BLaER1 (cell line): ENCODE data around the gene KCNB1.

Experiments used
- H3K27ac ChIP-seq: shearing (Covaris generic); formaldehyde crosslinking; 2 replicates; pipeline ENCODE4 v1.8.1; 2022
- H3K27me3 ChIP-seq: shearing (Covaris generic); formaldehyde crosslinking; 2 replicates; pipeline ENCODE4 v1.8.1; 2022
- H3K36me3 ChIP-seq: shearing (Covaris generic); formaldehyde crosslinking; 2 replicates; pipeline ENCODE4 v1.8.1; 2022
- H3K4me1 ChIP-seq: shearing (Covaris generic); formaldehyde crosslinking; 2 replicates; pipeline ENCODE4 v1.8.1; 2022
- H3K4me2 ChIP-seq: shearing (Covaris generic); formaldehyde crosslinking; 2 replicates; pipeline ENCODE4 v1.8.1; 2022
- H3K4me3 ChIP-seq: shearing (Covaris generic); formaldehyde crosslinking; 2 replicates; pipeline ENCODE4 v1.8.1; 2022
- H3K9ac ChIP-seq: shearing (Covaris generic); formaldehyde crosslinking; 2 replicates; pipeline ENCODE4 v1.8.1; 2022
- H3K9me3 ChIP-seq: shearing (Covaris generic); formaldehyde crosslinking; 2 replicates; pipeline ENCODE4 v1.8.1; 2022
- H4K20me1 ChIP-seq: shearing (Covaris generic); formaldehyde crosslinking; 2 replicates; pipeline ENCODE4 v1.8.1; 2022
- Cebpa-rat ChIP-seq: shearing (Covaris generic); IDR thresholded peaks from 2 replicates; pipeline ENCODE4 v1.8.1; 2022

KCNB1 gene

DNA sequence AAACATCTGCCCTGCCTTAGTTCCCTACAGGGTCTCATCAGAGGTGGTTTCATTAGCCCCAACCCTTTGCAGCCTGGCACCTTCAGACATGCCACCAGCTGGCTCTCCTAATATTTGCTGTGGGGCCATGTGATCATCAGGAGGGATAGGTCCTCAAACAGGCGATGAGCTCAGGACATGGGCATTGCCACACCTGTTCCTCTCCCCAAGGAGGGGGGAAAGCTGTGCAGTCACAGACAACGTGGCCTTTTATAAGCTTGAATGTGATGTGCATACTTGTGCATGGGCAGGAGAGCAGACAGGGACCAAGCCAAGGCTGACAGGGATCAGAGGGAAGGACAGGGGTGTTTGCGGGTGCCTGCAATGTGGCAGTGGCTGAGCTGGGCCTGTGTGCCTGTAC, 125.8 kb downstream of the KCNB1 start:
- Histone ChIP-seq H3K4me1 (no peaks in the 10 kb centered on the region), H3K9ac (no peak overlapping the region), H3K27me3 (no peaks in the 10 kb centered on the region), H3K27ac (no peak overlapping the region), H3K4me2 (no peak overlapping the region), H3K9me3 (no peaks in the 10 kb centered on the region), H4K20me1 (no peaks in the 10 kb centered on the region), H3K36me3 (no peaks in the 10 kb centered on the region), H3K4me3 (no peak overlapping the region)
- no peak for TF ChIP-seq Cebpa-rat

DNA sequence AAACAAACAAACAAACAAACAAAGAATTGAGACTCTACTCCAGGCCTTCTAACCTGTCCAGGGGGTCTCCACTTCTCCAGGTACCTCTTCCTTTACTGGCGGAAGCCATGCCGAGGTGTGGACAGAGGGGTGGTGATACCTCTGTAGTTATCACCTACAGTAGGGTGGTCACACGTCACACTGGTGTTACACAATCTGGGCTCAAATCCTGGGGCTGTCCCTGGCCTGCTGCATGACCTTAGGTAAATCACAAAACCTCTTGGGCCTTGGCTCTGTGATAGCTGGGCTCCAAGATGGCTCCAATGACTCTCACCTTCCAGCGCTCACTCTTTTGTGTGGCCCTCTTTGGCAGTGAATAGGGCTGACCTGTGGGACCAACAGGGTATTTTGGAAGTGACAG, 127.8 kb downstream of the KCNB1 start:
- Histone ChIP-seq H3K9me3 (no peaks in the 10 kb centered on the region), H3K9ac (no peak overlapping the region), H3K27me3 (no peaks in the 10 kb centered on the region), H3K4me2 (no peak overlapping the region), H3K4me1 (no peaks in the 10 kb centered on the region), H3K27ac (no peak overlapping the region), H3K4me3 (no peak overlapping the region), H3K36me3 (no peaks in the 10 kb centered on the region), H4K20me1 (no peaks in the 10 kb centered on the region)
- no peak; the same call in 1 of the 2 replicates for TF ChIP-seq Cebpa-rat

DNA sequence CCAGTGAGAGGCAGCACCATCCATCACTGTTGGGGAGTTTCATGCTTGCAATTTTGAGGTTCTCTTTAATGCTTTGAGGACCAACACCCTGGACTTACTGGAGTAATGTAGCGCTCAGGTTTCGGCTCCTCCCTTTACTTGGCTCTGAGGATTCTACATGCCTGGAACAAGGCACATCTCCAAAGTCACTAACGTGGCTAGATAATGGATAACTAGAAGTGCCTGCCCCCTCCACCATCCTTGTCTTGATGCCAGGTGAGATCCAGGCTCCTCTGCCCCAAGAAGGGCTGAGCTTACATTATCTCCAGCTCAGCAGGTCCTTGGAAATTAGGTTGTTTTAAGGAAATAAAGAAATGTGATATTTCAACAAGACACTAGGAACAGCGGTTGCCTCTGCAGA, 129.1 kb downstream of the KCNB1 start:
- H3K4me2 ChIP-seq, result no peak overlapping the region
- H3K9ac ChIP-seq, result no peak overlapping the region
- H3K27me3 ChIP-seq, result no peaks in the 10 kb centered on the region
- no peak for TF ChIP-seq Cebpa-rat
- no peak overlapping the region for H3K4me3 ChIP-seq
- H3K27ac ChIP-seq, result no peak overlapping the region
- peaks cover 1% of the 10 kb centered on the region; the same call in 1 of the 2 replicates for H3K4me1 ChIP-seq
- H3K36me3 ChIP-seq, result no peaks in the 10 kb centered on the region
- no peaks in the 10 kb centered on the region for H4K20me1 ChIP-seq
- no peaks in the 10 kb centered on the region for H3K9me3 ChIP-seq

DNA sequence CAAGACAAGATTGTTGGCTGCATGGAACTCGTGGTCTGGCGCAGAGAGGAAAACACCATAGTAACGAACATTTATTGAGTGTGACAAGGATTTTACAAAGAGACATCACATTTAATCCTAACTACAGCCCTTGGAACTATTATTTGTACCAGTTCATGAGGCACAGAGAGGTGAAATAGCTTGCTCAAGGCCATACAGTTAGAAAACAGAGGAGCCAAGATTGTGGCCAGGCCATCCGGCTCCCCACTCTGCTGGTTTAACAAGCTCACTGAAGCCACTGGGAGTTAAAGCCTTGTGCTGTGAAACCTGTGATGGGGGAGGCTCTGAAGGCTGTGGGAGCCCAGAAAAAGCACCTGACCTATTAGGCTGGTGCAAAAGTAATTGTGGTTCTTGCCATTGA, 129.7 kb downstream of the KCNB1 start:
- TF ChIP-seq Cebpa-rat, result no peak
- no peak overlapping the region for H3K4me3 ChIP-seq
- H3K4me2 ChIP-seq, result no peak overlapping the region
- H3K36me3 ChIP-seq, result no peaks in the 10 kb centered on the region
- H3K9me3 ChIP-seq, result no peaks in the 10 kb centered on the region
- no peak overlapping the region for H3K9ac ChIP-seq
- H3K4me1 ChIP-seq, result peaks cover 7% of the 10 kb centered on the region
- no peaks in the 10 kb centered on the region for H4K20me1 ChIP-seq
- no peaks in the 10 kb centered on the region for H3K27me3 ChIP-seq
- no peak overlapping the region for H3K27ac ChIP-seq

DNA sequence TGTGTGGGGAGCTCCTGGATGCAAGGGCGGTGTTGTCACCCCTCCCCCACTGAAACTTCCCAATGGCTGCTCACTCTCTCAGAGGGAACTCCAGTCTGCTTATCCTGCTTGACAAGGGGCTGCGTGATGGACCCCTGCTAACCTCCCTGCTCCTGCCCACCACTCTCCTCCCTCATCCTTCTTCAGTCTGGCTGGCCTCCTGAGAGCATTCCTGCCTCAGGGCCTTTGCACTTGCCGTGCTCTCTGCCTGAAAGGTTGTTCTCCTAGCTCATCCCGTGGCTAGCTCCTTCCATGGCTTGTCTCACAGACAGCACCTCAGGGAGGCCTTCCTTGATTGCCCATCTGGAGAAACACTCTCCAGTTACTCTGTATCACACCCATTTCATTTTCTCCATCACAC, 130.7 kb downstream of the KCNB1 start:
- H3K9me3 ChIP-seq, result no peaks in the 10 kb centered on the region

DNA sequence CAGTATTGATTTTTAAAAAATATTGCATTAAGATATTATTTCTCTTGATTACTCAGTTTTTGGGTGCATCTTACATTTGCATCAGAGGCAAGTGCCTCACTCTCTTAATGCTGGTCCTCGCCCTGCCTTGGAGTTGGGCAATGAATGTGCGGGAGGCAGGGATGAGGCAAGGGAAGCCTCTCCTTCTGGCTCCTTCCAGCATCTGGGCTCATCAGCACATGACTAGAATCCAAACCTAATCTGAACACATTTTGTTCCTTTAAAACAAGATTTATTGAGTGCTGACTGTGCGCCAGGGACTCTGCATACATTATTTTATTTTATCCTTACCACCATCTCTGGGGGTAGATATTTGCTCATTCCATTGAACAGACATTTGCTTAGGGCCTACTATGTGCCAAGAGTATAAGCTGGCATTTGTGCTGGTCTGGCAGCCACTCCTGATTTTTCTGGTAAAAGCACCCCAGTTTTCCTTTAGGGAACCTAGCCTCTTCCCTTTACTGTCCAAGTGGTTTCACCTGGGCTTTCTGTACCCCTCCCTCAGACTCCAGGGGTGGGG, 132.7 kb downstream of the KCNB1 start:
- TF ChIP-seq Cebpa-rat, result no peak
- Histone ChIP-seq H3K4me2 (no peak overlapping the region), H3K9ac (no peak overlapping the region), H3K27me3 (no peaks in the 10 kb centered on the region), H3K9me3 (no peaks in the 10 kb centered on the region), H3K36me3 (no peaks in the 10 kb centered on the region), H3K4me1 (peaks cover 10% of the 10 kb centered on the region), H4K20me1 (no peaks in the 10 kb centered on the region), H3K27ac (no peak overlapping the region), H3K4me3 (no peak overlapping the region)

More for the DNA sequence above, 130.7 kb downstream of the KCNB1 start:
- TF ChIP-seq Cebpa-rat, result no peak
- no peak overlapping the region for H3K4me2 ChIP-seq
- peaks cover 10% of the 10 kb centered on the region for H3K4me1 ChIP-seq
- no peaks in the 10 kb centered on the region for H3K27me3 ChIP-seq
- no peak overlapping the region for H3K4me3 ChIP-seq
- H3K36me3 ChIP-seq, result no peaks in the 10 kb centered on the region
- no peak overlapping the region for H3K27ac ChIP-seq
- H4K20me1 ChIP-seq, result no peaks in the 10 kb centered on the region
- no peak overlapping the region for H3K9ac ChIP-seq

DNA sequence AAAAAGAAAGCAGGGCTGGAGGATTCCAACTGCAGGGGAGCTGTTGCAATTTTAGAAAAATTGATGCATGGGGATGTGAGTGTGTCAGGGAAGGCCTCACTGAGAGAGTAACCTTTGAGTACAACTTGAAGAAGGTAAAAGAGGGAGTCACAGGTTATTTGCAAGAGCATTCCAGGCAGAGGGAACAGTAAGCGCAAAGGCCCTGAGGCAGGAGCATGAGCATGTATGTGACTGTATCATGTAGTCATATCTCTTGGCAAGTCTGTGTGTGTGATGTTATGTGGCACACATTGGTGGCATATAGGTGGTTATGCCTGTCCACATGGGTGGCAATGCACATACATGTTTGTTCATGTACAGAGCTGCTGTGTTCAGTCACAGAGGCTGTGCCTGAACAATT, 133.4 kb downstream of the KCNB1 start:
- Histone ChIP-seq H4K20me1 (no peaks in the 10 kb centered on the region), H3K27ac (no peak overlapping the region), H3K36me3 (no peaks in the 10 kb centered on the region), H3K4me1 (peaks cover 10% of the 10 kb centered on the region), H3K9me3 (no peaks in the 10 kb centered on the region), H3K27me3 (no peaks in the 10 kb centered on the region), H3K4me3 (no peak overlapping the region), H3K4me2 (no peak overlapping the region), H3K9ac (no peak overlapping the region)
- no peak for TF ChIP-seq Cebpa-rat

DNA sequence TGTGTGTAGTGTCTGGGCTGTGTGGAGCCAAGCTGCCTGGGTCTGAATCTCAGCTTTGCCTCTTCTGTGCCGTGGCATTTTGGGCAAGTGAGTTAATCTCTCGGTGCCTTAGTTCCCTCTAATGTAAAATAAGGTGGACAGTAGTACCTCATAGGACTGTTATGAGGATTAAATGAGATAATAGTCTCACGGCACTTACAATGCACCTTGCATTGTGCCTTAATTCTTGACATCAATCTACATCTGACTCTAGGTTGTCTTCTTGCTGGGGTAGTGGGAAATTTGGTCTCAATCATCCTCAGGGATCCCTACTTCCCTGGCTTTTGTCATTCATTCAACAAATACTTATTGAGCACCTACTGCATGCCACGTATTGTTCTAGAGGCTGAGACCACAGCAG, 133.9 kb downstream of the KCNB1 start:
- H3K36me3 ChIP-seq, result no peaks in the 10 kb centered on the region
- no peak overlapping the region for H3K27ac ChIP-seq
- H3K4me2 ChIP-seq, result no peak overlapping the region
- no peaks in the 10 kb centered on the region for H3K9me3 ChIP-seq
- no peak overlapping the region for H3K9ac ChIP-seq
- no peaks in the 10 kb centered on the region for H4K20me1 ChIP-seq
- H3K4me3 ChIP-seq, result no peak overlapping the region
- TF ChIP-seq Cebpa-rat, result no peak
- no peaks in the 10 kb centered on the region for H3K27me3 ChIP-seq
- peaks cover 10% of the 10 kb centered on the region for H3K4me1 ChIP-seq

DNA sequence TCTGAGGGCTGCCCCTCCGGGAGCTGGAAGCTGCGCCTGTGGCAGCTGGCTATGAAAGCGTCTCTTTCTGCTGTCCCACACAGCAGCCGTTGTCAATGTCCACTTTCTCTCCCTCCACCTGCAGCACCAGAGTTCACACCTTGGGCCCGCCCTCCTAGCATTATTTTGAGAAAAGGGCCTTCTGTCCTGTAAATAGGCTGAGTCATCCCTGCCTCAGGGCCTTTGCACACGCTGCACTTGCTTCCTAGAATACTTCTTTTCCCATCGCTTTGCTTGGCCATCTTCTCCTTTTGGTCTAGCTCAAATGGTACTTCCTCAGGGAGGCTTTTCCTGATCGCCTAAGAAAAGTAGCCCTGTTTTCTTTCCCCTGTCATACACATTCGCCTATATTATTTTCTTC, 135.3 kb downstream of the KCNB1 start:
- TF ChIP-seq Cebpa-rat, result no peak
- Histone ChIP-seq H3K4me3 (no peak overlapping the region), H3K4me1 (peaks cover 10% of the 10 kb centered on the region), H3K36me3 (no peaks in the 10 kb centered on the region), H4K20me1 (no peaks in the 10 kb centered on the region), H3K9me3 (no peaks in the 10 kb centered on the region), H3K27me3 (no peaks in the 10 kb centered on the region), H3K27ac (no peak overlapping the region), H3K4me2 (peak overlapping the region; percentile 15), H3K9ac (no peak overlapping the region)

DNA sequence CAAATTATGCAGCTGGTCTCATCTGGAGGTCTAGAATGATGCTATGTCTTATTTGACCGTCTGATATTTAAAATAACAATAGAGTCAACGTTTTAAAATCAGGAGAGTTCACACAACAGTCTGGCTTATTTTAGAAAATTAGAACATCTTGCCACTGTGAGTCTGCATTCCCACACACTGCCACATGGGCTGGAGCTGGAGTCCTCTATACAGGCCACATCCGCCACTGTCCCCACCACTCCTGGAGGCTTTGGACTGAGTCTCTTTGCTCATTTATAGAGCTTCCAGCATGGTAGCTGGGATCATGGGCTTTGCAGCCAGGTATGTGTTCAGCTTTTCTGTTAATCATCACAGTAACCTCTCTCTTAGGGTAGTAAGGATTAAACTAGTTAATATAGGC, 135.8 kb downstream of the KCNB1 start:
- Histone ChIP-seq H3K36me3 (no peaks in the 10 kb centered on the region), H3K27me3 (no peaks in the 10 kb centered on the region), H3K4me3 (no peak overlapping the region), H3K9me3 (no peaks in the 10 kb centered on the region), H4K20me1 (no peaks in the 10 kb centered on the region), H3K27ac (no peak overlapping the region), H3K4me2 (no peak overlapping the region), H3K4me1 (peaks cover 10% of the 10 kb centered on the region), H3K9ac (no peak overlapping the region)
- no peak for TF ChIP-seq Cebpa-rat

DNA sequence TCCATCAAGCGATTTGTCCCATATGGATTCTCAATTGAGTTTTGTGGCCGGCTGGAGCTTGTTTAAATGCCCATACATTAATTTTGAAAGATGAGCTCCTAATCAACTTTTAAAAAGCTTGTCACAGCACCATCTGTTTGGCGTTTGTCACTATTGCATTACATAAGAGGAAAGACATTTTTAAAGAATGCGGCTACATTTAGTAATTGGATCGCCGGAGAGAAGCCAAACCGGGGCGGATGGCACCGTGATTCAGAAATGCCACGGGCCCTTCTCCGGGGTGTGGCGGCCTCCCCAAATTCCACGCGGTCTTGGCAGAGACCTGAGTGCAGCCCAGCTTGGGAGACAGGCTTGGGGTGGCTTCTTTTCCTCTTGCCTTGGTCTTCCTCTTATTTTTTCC, 136.9 kb downstream of the KCNB1 start:
- Histone ChIP-seq H3K9me3 (no peaks in the 10 kb centered on the region), H3K4me1 (peaks cover 10% of the 10 kb centered on the region), H3K36me3 (no peaks in the 10 kb centered on the region), H3K4me2 (no peak overlapping the region), H4K20me1 (no peaks in the 10 kb centered on the region), H3K9ac (no peak overlapping the region), H3K4me3 (no peak overlapping the region), H3K27ac (no peak overlapping the region), H3K27me3 (no peaks in the 10 kb centered on the region)
- no peak for TF ChIP-seq Cebpa-rat
